OCI-LY1 (cell line): ENCODE measurements around the gene OTOG.
A peak's percentile ranks its signal among the peaks of the same experiment; 100 is the strongest.

Experiments used
- EZH2 ChIP-seq: fragments of 200-600 bp; sonication (generic), shearing (Covaris generic); IDR thresholded peaks from 2 replicates; pipeline ENCODE4 v1.8.0; 2017; ENCODE audit warnings: borderline replicate concordance, mixed run types, mild to moderate bottlenecking, antibody characterized with exemption, low read length, moderate library complexity, mixed read lengths
- TF ChIP-seq, protein P1 (sequence below): fragments of 200-600 bp; sonication (generic), shearing (Covaris generic); IDR thresholded peaks from 2 replicates; pipeline ENCODE4 v1.5.1; 2017; ENCODE audit warnings: mild to moderate bottlenecking, antibody characterized with exemption, low read length, moderate library complexity, mixed read lengths

DNA sequence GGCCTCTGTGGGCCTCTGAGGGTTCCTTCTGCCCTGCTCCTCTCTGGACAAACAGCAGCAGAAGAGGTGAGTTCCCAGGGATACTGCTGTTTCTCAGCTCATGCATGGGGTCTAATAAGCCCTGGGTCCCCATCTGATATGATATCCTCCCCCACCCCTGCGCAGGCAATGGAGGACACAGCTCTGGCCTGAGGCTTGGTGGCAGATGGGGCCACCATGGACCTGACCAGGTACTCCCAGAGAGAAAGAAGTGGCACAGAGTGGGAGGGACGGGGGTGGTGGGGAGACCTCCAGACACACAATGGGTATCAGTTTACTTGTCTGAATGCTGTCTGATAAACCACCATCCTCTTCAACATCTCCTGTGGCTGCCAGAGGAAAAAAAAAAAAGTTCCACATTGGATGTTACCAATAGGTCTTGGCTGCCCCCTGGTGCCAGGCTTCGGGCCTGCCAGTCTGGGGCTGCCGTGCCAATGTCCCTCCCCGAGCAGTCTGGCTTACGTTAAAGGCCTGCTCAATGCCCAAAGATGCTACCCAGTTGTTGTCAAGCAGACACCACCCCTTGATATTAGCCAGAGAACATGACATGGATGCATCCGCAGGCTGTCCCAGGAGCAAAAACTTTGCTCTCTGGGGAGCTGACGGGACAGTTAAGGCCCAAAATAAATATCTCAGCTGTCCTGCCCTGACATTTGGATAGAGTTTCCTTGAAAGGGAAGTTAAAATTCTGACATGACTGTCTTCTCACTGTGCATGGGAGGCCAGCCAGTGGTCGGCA is 42.5 kb upstream of the OTOG start:
- TF ChIP-seq, protein P1, sequence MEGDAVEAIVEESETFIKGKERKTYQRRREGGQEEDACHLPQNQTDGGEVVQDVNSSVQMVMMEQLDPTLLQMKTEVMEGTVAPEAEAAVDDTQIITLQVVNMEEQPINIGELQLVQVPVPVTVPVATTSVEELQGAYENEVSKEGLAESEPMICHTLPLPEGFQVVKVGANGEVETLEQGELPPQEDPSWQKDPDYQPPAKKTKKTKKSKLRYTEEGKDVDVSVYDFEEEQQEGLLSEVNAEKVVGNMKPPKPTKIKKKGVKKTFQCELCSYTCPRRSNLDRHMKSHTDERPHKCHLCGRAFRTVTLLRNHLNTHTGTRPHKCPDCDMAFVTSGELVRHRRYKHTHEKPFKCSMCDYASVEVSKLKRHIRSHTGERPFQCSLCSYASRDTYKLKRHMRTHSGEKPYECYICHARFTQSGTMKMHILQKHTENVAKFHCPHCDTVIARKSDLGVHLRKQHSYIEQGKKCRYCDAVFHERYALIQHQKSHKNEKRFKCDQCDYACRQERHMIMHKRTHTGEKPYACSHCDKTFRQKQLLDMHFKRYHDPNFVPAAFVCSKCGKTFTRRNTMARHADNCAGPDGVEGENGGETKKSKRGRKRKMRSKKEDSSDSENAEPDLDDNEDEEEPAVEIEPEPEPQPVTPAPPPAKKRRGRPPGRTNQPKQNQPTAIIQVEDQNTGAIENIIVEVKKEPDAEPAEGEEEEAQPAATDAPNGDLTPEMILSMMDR, result peak; percentile 88
- TF ChIP-seq EZH2, result no peak
